Neural cell (in vitro differentiated cells): ENCODE measurements around the gene LGALS3. TPM values are rescaled to one million over a fixed set of nuclear protein-coding genes. Genes with fewer than 3 reads are reported as not detected.

Source experiments
- H2AFZ ChIP-seq: fragments of 200-600, 300-800 bp; sonication (generic), shearing (Covaris generic); 2 replicates; pipeline ENCODE4 v1.6.0; 2014; ENCODE audit warnings: low read depth, mild to moderate bottlenecking, antibody characterized with exemption, low read length, moderate library complexity
- H3F3A ChIP-seq: fragments of 200-600 bp; shearing (Covaris generic); 2 replicates; pipeline ENCODE4 v1.6.1; 2016; ENCODE audit warnings: mild to moderate bottlenecking, moderate library complexity, mixed read lengths, antibody characterized with exemption, low read length; ENCODE audit not compliant: insufficient read depth, poor library complexity, severe bottlenecking
- H3K27ac ChIP-seq: fragments of 200-600, 300-800 bp; sonication (generic), shearing (Covaris generic); 2 replicates; pipeline ENCODE4 v1.5.1; 2014; ENCODE audit warnings: mild to moderate bottlenecking, low read length, moderate library complexity
- H3K27me3 ChIP-seq: fragments of 300-800, 200-600 bp; sonication (generic), shearing (Covaris generic); 2 replicates; pipeline ENCODE4 v1.6.0; 2014; ENCODE audit warnings: mild to moderate bottlenecking, low read depth, low read length, moderate library complexity; ENCODE audit not compliant: insufficient read depth
- H3K36me3 ChIP-seq: fragments of 300-800, 200-600 bp; sonication (generic), shearing (Covaris generic); 2 replicates; pipeline ENCODE4 v1.5.1; 2014; ENCODE audit warnings: mild to moderate bottlenecking, antibody characterized with exemption, low read length, moderate library complexity; ENCODE audit not compliant: insufficient read depth
- H3K4me2 ChIP-seq: fragments of 300-800, 200-600 bp; sonication (generic), shearing (Covaris generic); 2 replicates; pipeline ENCODE4 v1.6.0; 2014; ENCODE audit warnings: mild to moderate bottlenecking, low read length
- H3K4me3 ChIP-seq: fragments of 300-800, 200-600 bp; sonication (generic), shearing (Covaris generic); 2 replicates; pipeline ENCODE4 v1.5.1; 2014; ENCODE audit warnings: mild to moderate bottlenecking, low read length, moderate library complexity
- H3K79me2 ChIP-seq: fragments of 200-600 bp; shearing (Covaris generic); replicated peaks from 2 replicates; pipeline ENCODE4 v1.6.0; 2014; ENCODE audit warnings: mild to moderate bottlenecking, low read length, moderate library complexity; ENCODE audit not compliant: insufficient read depth
- H3K9ac ChIP-seq: fragments of 300-800, 200-600 bp; sonication (generic), shearing (Covaris generic); 2 replicates; pipeline ENCODE4 v1.6.1; 2016; ENCODE audit warnings: mild to moderate bottlenecking, low read length, mixed read lengths
- H3K9me2 ChIP-seq: fragments of 200-600 bp; shearing (Covaris generic); 2 replicates; pipeline ENCODE4 v1.6.1; 2016; ENCODE audit warnings: mild to moderate bottlenecking, low read length, mixed read lengths; ENCODE audit not compliant: insufficient read depth
- H3K9me3 ChIP-seq: fragments of 200-600, 300-800 bp; sonication (generic), shearing (Covaris generic); 2 replicates; pipeline ENCODE4 v1.6.1; 2016; ENCODE audit warnings: mild to moderate bottlenecking, mixed run types, low read length, moderate library complexity, mixed read lengths
- H4K20me1 ChIP-seq: fragments of 200-600 bp; shearing (Covaris generic); 2 replicates; pipeline ENCODE4 v1.6.1; 2016; ENCODE audit warnings: mild to moderate bottlenecking, mixed run types; ENCODE audit not compliant: insufficient read depth
- EP300 ChIP-seq: fragments of 450-650 bp; conservative IDR thresholded peaks from 2 replicates; pipeline ENCODE4 v1.6.1; 2014; ENCODE audit warnings: antibody characterized with exemption, mild to moderate bottlenecking, moderate library complexity; ENCODE audit not compliant: poor library complexity, severe bottlenecking
- EZH2 ChIP-seq: fragments of 200-600, 300-800 bp; shearing (Covaris generic), sonication (generic); IDR thresholded peaks from 2 replicates; pipeline ENCODE4 v1.6.1; 2014; ENCODE audit warnings: antibody characterized with exemption, low read length, borderline replicate concordance, mild to moderate bottlenecking; ENCODE audit not compliant: insufficient read depth, poor library complexity, severe bottlenecking
- MXI1 ChIP-seq: fragments of 450-650 bp; conservative IDR thresholded peaks from 2 replicates; pipeline ENCODE4 v1.6.1; 2014; ENCODE audit warnings: antibody characterized with exemption, mild to moderate bottlenecking; ENCODE audit not compliant: poor library complexity, severe bottlenecking
- POLR2AphosphoS5 ChIP-seq: IDR thresholded peaks from 2 replicates; pipeline ENCODE4 v1.6.1; 2012
- RAD21 ChIP-seq: fragments of 450-650 bp; conservative IDR thresholded peaks from 2 replicates; pipeline ENCODE4 v1.6.1; 2014; ENCODE audit warnings: antibody characterized with exemption, mild to moderate bottlenecking, moderate library complexity
- SMC3 ChIP-seq: fragments of 450-650 bp; conservative IDR thresholded peaks from 2 replicates; pipeline ENCODE4 v1.6.1; 2014; ENCODE audit warnings: antibody characterized with exemption, mild to moderate bottlenecking, moderate library complexity; ENCODE audit not compliant: poor library complexity
- TAF1 ChIP-seq: IDR thresholded peaks from 2 replicates; pipeline ENCODE4 v1.6.1; 2012; ENCODE audit warnings: low read depth
- polyA plus RNA-seq: library from polyadenylated mRNA; depleted of rRNA; stranded (reverse); fragments of >200 nt; gene quantifications from 2 replicates; pipeline ENCODE4 v1.2.3, GENCODE V29; 2014
- TF ChIP-seq, protein P1 (sequence below): IDR thresholded peaks from 2 replicates; pipeline ENCODE4 v1.6.1; 2012; ENCODE audit warnings: borderline replicate concordance
- TF ChIP-seq, protein P2 (sequence below): fragments of 450-650 bp; IDR thresholded peaks from 2 replicates; pipeline ENCODE4 v1.5.1; 2014; ENCODE audit warnings: antibody characterized with exemption, mild to moderate bottlenecking, moderate library complexity; ENCODE audit not compliant: poor library complexity, severe bottlenecking

The LGALS3 gene
- polyA plus RNA-seq, 1 donor from 2014 or later = 0.12 TPM

DNA sequence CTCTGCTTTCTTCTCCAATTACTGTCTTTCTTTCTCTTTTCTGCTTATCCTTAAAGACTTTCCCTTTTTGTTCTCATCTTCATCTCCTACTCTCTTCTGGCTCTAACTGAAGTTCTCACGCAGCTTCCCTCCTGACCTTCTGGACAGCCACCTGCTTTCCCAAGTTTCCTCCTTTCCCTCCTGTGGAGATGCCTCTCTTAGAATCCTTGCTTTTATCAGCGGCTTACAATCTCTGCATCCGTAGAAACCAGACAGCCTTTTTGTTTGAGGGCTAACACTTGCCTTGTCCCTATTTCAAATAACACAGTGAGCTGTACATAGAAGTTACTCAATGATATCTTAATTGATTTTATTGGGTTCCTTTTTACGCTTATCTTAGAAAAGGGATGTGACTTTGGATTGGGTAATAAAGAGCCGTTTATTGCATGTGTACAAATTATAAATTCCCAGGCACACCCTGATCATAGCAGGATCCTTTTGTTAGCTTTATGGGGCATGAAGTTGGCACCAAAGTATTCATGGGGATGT, 2.1 kb upstream of the LGALS3 start:
- Histone ChIP-seq H3K9me2 (no peaks in the 10 kb centered on the region), H3K36me3 (no peaks in the 10 kb centered on the region), H3K4me3 (no peak overlapping the region), H3K27ac (no peak overlapping the region), H2AFZ (no peak overlapping the region), H3K9me3 (no peaks in the 10 kb centered on the region), H3K27me3 (peaks cover 45% of the 10 kb centered on the region), H3K79me2 (no peaks in the 10 kb centered on the region), H3K4me2 (no peak overlapping the region), H3F3A (no peaks in the 10 kb centered on the region), H3K9ac (no peak overlapping the region), H4K20me1 (no peaks in the 10 kb centered on the region)
- no peak for TF ChIP-seq MXI1
- no peak for TF ChIP-seq EP300
- no peak for TF ChIP-seq SMC3
- TF ChIP-seq, protein P1, sequence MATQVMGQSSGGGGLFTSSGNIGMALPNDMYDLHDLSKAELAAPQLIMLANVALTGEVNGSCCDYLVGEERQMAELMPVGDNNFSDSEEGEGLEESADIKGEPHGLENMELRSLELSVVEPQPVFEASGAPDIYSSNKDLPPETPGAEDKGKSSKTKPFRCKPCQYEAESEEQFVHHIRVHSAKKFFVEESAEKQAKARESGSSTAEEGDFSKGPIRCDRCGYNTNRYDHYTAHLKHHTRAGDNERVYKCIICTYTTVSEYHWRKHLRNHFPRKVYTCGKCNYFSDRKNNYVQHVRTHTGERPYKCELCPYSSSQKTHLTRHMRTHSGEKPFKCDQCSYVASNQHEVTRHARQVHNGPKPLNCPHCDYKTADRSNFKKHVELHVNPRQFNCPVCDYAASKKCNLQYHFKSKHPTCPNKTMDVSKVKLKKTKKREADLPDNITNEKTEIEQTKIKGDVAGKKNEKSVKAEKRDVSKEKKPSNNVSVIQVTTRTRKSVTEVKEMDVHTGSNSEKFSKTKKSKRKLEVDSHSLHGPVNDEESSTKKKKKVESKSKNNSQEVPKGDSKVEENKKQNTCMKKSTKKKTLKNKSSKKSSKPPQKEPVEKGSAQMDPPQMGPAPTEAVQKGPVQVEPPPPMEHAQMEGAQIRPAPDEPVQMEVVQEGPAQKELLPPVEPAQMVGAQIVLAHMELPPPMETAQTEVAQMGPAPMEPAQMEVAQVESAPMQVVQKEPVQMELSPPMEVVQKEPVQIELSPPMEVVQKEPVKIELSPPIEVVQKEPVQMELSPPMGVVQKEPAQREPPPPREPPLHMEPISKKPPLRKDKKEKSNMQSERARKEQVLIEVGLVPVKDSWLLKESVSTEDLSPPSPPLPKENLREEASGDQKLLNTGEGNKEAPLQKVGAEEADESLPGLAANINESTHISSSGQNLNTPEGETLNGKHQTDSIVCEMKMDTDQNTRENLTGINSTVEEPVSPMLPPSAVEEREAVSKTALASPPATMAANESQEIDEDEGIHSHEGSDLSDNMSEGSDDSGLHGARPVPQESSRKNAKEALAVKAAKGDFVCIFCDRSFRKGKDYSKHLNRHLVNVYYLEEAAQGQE = no peak
- no peak for TF ChIP-seq TAF1
- no peak for TF ChIP-seq POLR2AphosphoS5
- TF ChIP-seq EZH2 = no peak
- TF ChIP-seq RAD21 = no peak
- TF ChIP-seq, protein P2, sequence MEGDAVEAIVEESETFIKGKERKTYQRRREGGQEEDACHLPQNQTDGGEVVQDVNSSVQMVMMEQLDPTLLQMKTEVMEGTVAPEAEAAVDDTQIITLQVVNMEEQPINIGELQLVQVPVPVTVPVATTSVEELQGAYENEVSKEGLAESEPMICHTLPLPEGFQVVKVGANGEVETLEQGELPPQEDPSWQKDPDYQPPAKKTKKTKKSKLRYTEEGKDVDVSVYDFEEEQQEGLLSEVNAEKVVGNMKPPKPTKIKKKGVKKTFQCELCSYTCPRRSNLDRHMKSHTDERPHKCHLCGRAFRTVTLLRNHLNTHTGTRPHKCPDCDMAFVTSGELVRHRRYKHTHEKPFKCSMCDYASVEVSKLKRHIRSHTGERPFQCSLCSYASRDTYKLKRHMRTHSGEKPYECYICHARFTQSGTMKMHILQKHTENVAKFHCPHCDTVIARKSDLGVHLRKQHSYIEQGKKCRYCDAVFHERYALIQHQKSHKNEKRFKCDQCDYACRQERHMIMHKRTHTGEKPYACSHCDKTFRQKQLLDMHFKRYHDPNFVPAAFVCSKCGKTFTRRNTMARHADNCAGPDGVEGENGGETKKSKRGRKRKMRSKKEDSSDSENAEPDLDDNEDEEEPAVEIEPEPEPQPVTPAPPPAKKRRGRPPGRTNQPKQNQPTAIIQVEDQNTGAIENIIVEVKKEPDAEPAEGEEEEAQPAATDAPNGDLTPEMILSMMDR = no peak

DNA sequence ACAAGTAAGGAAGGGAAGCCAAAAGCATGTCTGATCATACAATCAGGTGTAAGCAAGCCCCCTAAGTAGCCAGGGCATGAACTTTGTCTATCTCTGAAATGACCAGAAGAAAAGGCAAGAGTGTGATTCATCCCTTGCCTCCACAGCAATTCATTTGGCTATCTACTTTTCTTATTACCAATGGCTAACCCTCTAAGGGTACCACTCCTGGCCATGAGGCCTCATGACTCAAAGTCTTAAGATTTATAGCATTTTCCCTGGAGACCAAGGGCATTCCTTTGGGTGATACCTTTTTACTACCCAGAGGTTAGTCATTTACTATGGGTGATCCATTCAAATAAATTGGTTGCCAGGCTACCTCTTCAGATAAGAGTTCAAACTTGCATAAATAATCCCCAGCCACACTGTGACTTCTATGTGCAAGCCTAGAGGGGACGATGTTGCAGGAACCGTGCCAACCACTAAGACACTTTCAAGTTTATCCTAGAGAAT, 1.5 kb upstream of the LGALS3 start:
- Histone ChIP-seq H3F3A (no peaks in the 10 kb centered on the region), H3K79me2 (no peaks in the 10 kb centered on the region), H4K20me1 (no peaks in the 10 kb centered on the region), H3K9ac (no peak overlapping the region), H3K27ac (no peak overlapping the region), H3K4me2 (no peak overlapping the region), H3K36me3 (no peaks in the 10 kb centered on the region), H2AFZ (no peak overlapping the region), H3K4me3 (no peak overlapping the region), H3K9me3 (no peaks in the 10 kb centered on the region), H3K27me3 (peaks cover 45% of the 10 kb centered on the region), H3K9me2 (no peaks in the 10 kb centered on the region)
- TF ChIP-seq SMC3 (no peak), MXI1 (no peak), POLR2AphosphoS5 (no peak), TAF1 (no peak), RAD21 (no peak), EP300 (no peak), EZH2 (no peak)
- TF ChIP-seq, protein P1 = no peak
- TF ChIP-seq, protein P2 = no peak
